K562 (cell line): ENCODE measurements around the gene RCOR1.

ENCODE experiments used
- CTCF ChIP-seq, 3 experiments: IDR thresholded peaks in 2 of 3; conservative IDR thresholded peaks in 1 of 3; 2 replicates each; pipeline ENCODE4 v1.5.1; 2011 to 2012; ENCODE audit warnings: low read length in 3 of 3, mild to moderate bottlenecking in 3 of 3, control low read depth in 2 of 3, improper control_type of control experiment in 1 of 3, inconsistent platforms in 1 of 3, low read depth in 1 of 3, mixed read lengths in 1 of 3, moderate library complexity in 1 of 3; ENCODE audit not compliant: insufficient read depth in 2 of 3
- E2F5 ChIP-seq: sonication (generic); formaldehyde crosslinking; IDR thresholded peaks from 2 replicates; pipeline ENCODE4 v1.8.0; 2022; ENCODE audit warnings: mild to moderate bottlenecking, missing genetic modification reagents
- E2F6 ChIP-seq, 2 experiments: IDR thresholded peaks; 2 replicates each; pipeline ENCODE4 v1.6.1; 2011; ENCODE audit warnings: borderline replicate concordance in 1 of 2, control low read depth in 1 of 2, low read depth in 1 of 2, low read length in 1 of 2, mild to moderate bottlenecking in 1 of 2, mixed read lengths in 1 of 2, moderate library complexity in 1 of 2; ENCODE audit not compliant: insufficient read depth in 1 of 2, insufficient read length in 1 of 2, poor library complexity in 1 of 2, severe bottlenecking in 1 of 2; ENCODE audit errors: extremely low read depth in 1 of 2
- EZH2 ChIP-seq: IDR thresholded peaks from 2 replicates; pipeline ENCODE4 v1.6.1; 2012; ENCODE audit warnings: low read depth, mild to moderate bottlenecking, inconsistent platforms, low read length, borderline replicate concordance
- MYC ChIP-seq, 2 experiments: fragments of 250-450 bp in 1 of 2; sonication (Bioruptor Pico) in 1 of 2; IDR thresholded peaks; 2 replicates each; pipeline versions ENCODE4 v1.5.1 to v1.6.1; 2012 to 2021; ENCODE audit warnings: low read depth in 2 of 2, borderline replicate concordance in 1 of 2, improper control_type of control experiment in 1 of 2, low read length in 1 of 2, mild to moderate bottlenecking in 1 of 2, moderate library complexity in 1 of 2
- NR3C1 ChIP-seq: sonication (generic); formaldehyde crosslinking; IDR thresholded peaks from 2 replicates; pipeline ENCODE4 v1.8.1; 2022; ENCODE audit warnings: missing genetic modification reagents
- PCBP1 ChIP-seq: fragments of 200-400 bp; formaldehyde crosslinking; IDR thresholded peaks from 2 replicates; pipeline ENCODE4 v1.6.1; 2018; ENCODE audit warnings: mild to moderate bottlenecking, low read depth, low read length; ENCODE audit not compliant: poor library complexity, severe bottlenecking
- THRA ChIP-seq: fragments of 450-650 bp; IDR thresholded peaks from 2 replicates; pipeline ENCODE4 v1.6.1; 2017; ENCODE audit warnings: mild to moderate bottlenecking, moderate library complexity
- ZNF316 ChIP-seq: fragments of 450-650 bp; IDR thresholded peaks from 2 replicates; pipeline ENCODE4 v1.6.1; 2016
- ZNF695 ChIP-seq: fragments of 450-650 bp; formaldehyde crosslinking; IDR thresholded peaks from 2 replicates; pipeline ENCODE4 v1.4.0; 2020; ENCODE audit warnings: mild to moderate bottlenecking, moderate library complexity

GRCh38 chr14:102662636-102663430 is 70.4 kb downstream of the RCOR1 start:
- no peak for TF ChIP-seq E2F5 (CRISPR knock-in tag)
- no peak for TF ChIP-seq ZNF316
- TF ChIP-seq E2F6 (IDR thresholded peaks at IDR 0.05; ENCODE audit: borderline replicate concordance in 1 of 2, extremely low read depth in 1 of 2, insufficient read depth in 1 of 2, insufficient read length in 1 of 2, low read depth in 1 of 2, low read length in 1 of 2, poor library complexity in 1 of 2, severe bottlenecking in 1 of 2) = no peak
- no peak for TF ChIP-seq CTCF (IDR thresholded peaks at IDR 0.05 in 2 of 3, conservative IDR thresholded peaks at IDR 0.05 in 1 of 3; ENCODE audit: insufficient read depth in 2 of 3, low read depth in 1 of 3, low read length in 3 of 3)
- TF ChIP-seq THRA = no peak
- TF ChIP-seq NR3C1 (CRISPR knock-in tag) = no peak
- TF ChIP-seq PCBP1 = no peak
- TF ChIP-seq MYC (IDR thresholded peaks at IDR 0.05; ENCODE audit: low read depth, low read length) = no peak
- no peak for TF ChIP-seq MYC (CRISPR knock-in tag; IDR thresholded peaks at IDR 0.05; ENCODE audit: borderline replicate concordance, low read depth)
- no peak for TF ChIP-seq EZH2
- TF ChIP-seq ZNF695 (CRISPR knock-in tag) = no peak
